GM19238 (cell line): Measurements from ENCODE around the gene SIKE1.
"Not testable (repeated sequence)": the region's sequence is repeated elsewhere in the genome, so short reads cannot be mapped to it uniquely, and the experiment has no call there.

Experiments used
- DNase-seq: peaks from one replicate; pipeline ENCODE4 v3.0.0; 2011; ENCODE audit warnings: low spot score; ENCODE audit not compliant: insufficient read length

Gene SIKE1

DNA sequence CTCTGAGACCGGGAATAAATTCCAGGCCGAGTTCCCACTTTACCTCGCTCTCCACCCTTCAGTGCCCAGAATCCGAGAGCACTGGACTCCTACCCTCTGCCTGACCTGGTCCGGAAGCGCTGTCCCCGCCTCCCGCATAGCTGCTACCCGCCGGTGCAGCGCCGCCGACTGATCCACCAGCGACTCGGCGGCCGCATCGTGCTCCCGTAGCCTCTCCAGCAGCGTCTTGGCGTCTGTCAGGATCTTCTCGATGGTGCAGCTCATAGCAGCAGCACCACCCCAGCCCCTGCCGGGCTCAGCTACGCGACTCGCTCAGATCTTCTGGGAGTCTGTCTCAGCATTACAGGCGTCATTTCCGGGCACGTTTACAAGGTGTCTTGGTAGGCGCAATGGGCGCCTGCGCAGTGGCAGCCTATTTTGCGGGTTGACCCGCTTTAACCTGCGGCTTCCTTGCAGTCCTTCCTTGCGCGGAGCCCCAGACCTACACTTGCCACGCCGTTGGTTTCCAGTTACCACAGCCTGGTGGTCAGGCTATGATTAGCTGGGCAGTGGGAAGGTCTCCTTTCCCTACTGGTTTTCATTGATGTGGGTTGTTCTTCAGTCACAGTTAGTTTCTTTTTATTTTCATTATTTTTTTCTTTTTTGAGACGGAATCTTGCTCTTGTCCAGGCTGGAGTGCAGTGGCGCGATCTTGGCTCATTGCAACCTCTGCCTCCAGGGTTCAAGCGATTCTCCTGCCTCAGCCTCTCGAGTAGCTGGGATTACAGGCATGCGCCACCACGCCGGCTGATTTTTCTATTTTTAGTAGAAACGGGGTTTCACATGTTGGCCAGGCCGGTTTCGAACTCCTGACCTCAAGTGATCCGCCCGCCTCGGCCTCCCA is at the start of gene SIKE1:
TSS of gene SIKE1 (minus strand) at position 342 of the 883 bp plus-strand sequence. CDS start at position 264, 78 bp downstream.
- DNase-seq, result peak; percentile 81

DNA sequence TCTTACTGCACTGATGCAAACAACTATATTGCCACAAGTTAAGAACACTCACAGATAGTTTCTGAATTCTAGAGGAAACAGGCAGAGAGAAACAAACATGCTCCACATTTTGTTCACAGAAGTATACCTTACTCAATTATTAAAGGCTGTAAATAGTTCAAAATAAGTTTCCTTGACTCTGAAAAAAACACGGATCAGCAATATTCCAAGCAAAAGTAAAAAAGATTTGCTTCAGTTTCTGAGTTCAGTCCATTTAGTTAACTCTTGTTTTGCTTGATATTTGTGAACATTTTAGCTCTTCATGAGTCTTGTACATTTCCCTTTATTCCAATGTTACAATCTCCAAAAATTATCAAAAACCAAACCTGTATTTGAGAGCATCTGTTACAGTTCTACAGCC is 49.6 kb upstream of the SIKE1 start:
- not testable (repeated sequence) for DNase-seq

DNA sequence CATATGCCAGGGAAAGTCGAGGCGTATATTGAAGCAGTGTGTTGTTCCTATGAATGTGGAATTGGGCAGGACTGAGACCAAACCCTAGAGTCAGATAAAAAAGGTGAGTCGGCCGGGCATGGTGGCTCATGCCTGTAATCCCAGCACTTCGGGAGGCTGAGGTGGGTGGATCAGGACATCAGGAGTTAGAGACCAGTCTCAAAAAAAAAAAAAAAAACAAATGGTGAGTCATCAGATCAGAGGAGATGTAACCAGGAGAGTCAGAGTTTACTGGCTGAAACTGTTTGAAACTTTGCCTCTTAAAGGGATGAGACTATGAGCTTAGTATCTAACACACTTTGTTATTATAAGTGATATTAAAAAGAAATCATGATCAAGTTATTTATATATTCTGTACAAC is 47.8 kb upstream of the SIKE1 start:
- no peak for DNase-seq

DNA sequence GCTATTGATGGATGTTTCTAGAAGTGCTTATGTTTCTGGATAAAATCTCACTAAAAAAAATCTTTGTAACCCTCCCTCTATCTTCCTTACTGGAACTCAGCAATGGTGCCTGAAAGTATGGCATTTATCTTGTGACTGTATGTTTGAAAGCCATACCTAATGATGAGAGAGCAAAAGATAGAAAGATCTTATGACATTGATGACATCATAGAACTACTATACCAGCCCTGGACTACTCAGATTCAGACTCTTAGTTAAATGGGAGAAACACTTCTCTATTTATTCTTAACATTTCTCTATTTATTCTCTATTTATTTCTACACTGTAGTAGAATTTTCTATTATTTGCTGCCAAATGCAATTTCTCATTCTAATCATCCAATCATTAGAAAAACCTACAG is 41.5 kb upstream of the SIKE1 start:
- no peak for DNase-seq

DNA sequence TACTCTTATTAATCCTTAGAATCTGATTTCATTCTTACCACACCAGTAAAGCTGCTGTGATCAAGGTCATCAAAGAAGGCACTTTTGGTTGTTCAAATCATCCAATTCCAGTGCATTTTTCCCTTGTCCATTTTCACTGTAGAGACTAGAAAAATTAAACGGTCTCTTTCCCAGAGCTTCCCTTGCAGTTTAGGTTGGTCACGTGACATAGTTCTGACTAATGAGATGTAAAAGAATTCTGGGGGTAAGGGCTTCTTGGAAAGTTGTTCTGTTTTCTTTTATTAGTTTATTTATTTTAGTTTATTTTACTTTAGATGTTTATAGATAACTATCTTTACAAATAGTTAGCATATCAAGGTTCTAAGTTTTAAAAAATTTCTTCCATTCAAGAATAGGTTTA is 39.9 kb upstream of the SIKE1 start:
- DNase-seq, result no peak

DNA sequence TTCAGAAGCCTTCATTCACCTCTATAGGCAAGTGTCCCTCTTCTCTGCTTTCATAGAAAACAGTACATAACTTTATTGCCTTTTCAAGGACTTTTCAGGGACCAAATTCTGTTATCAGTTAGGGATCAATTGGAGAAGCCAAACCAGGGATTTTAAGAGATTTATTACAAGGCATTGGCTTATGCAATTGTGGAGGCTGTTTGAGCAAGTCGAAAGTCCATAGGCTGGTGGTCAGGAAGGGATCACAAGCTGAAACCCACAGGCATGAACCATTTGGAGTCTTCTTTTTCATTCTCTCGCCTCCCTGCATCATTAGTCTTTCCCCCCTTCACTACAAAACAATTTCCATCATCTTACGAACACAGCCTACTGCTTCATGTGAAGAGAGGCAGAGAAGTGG is 39.4 kb upstream of the SIKE1 start:
- no peak for DNase-seq

DNA sequence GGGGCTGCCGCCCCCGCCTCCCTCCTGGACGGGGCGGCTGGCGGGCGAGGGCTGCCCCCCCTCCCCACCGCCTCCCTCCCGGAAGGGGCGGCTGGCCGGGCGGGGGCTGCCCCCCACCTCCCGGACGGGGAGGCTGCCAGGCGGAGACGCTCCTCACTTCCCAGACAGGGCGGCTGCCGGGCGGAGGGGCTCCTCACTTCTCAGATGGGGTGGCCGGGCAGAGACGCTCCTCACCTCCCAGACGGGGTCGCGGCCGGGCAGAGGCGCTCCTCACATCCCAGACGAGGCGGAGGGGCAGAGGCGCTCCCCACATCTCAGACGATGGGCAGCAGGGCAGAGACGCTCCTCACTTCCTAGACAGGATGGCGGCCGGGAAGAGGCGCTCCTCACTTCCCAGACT is 24.0 kb upstream of the SIKE1 start:
- DNase-seq, result not testable (repeated sequence)

DNA sequence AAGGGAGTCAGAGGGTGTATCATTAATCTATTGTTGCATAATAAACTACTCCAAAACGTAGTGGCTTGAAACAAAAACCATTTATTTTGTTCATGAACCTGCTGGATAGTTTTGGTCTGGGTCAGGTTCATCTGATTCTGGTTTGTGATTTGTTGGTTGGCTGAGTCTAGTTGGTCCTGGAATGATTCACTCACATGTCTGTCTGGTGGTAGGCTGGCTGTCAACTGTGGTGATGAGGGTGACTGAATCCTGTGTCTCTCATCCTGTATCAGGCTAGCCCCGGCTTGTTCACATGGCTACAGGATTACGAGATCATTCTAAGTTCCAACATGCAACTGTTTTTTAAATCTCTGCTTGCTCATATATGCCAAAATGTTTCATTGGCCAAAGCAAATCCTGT is 22.5 kb upstream of the SIKE1 start:
- DNase-seq, result no peak

DNA sequence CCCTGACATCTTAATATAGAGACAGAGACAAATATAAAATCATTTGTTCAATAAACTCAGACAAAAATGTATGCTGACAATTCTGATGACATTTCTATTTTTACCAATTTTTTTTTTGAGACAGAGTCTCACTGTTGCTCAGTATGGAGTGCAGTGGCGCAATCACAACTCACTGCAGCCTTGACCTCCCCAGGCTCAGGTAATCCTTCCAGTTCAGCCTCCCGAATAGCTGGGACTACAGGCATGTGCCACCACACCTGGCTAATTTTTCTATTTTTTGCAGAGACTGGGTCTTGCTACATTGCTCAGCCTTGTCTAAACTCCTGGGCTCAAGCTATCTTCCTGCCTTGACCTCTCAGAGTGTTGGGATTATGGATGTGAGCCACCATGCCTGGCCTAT is 13.6 kb upstream of the SIKE1 start:
- no peak for DNase-seq

DNA sequence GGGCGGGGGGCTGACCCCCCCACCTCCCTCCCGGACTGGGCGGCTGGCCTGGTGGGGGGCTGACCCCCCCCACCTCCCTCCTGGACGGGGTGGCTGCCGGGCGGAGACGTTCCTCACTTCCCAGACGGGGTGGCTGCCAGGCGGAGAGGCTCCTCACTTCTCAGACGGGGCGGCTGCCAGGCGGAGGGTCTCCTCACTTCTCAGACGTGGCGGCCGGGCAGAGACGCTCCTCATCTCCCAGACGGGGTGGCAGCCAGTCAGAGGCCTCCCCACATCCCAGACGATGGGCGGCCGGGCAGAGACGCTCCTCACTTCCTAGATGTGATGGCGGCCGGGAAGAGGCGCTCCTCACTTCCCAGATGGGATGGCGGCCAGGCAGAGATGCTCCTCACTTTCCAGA is 10.1 kb upstream of the SIKE1 start:
- not testable (repeated sequence) for DNase-seq

DNA sequence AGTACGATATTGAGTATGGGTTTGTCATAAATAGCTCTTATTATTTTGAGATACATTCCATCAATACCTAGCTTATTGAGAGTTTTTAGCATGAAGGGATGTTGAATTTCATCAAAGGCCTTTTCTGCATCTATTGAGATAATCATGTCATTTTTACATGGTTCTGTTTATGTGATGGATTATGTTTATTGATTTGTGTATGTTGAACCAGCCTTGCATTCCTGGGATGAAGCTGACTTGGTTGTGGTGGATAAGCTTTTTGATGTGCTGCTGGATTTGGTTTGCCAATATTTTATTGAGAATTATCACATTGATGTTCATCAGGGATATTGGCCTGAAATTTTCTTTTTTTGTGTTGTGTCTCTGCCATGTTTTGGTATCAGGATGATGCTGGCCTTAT is 6.0 kb upstream of the SIKE1 start:
- not testable (repeated sequence) for DNase-seq

DNA sequence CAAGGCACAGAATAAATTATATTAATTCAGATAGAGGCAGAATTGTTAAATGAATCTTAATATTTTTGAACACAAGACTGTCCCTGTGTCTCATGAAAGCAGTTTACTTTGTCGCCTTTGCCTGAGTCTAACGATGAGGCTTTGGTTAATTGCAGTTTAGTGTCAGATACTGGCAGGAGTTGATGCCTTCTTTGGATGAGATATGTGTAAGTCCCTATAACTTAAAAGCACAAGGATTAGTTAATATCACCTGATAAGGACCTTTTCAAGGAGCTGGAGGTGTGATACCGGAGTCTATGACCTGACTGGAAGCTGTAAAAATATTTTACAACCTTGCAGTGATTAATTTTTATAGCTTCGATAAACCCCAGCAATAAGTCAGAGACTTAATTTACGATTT is 2.0 kb upstream of the SIKE1 start:
- DNase-seq, result no peak

DNA sequence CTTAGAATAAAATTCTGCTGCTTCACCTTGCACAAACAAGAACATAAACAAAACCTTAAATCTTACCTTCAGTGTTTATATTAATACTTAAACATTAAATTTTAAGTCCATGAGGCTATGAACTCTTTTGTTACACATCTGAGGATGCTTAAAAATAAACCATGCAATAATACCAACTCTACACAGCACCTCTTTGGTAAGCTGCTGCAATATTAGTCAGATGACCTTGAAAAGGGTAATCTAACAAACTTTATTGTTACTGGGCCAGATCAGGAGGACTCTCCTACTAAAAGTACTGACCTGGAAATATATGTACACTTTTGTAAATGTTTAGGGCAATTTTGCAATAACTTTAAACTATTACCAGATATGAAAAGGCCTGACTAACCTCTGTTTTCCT is 763 bp downstream of the SIKE1 start:
- DNase-seq, result no peak

DNA sequence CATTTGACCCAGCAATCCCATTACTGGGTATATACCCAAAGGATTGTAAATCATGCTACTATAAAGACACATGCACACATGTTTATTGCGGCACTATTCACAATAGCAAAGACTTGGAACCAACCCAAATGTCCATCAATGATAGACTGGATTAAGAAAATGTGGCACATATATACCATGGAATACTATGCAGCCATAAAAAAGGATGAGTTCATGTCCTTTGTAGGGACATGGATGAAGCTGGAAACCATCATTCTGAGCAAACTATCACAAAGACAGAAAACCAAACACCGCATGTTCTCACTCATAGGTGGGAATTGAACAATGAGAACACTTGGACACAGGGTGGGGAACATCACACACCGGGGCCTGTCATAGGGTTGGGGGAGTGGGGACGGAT is 3.8 kb downstream of the SIKE1 start:
- DNase-seq, result not testable (repeated sequence)

DNA sequence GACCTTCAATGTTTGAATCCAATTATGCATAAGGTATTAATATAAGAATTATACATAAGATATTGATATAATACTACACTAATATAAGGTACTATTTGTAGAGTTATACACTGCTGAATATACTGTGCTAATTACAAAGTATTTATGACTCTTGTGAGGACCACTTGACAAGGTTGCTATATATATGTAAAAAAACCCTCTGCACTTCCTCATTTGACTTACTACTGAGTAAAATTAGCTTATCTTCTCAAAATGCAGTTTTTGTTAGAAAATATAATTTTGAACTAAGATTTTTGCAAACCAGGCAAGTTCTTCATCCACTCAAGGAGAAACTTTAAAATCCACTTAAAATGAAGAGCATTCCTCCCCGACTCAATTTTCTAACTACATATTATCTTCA is 8.5 kb downstream of the SIKE1 start:
- no peak for DNase-seq

DNA sequence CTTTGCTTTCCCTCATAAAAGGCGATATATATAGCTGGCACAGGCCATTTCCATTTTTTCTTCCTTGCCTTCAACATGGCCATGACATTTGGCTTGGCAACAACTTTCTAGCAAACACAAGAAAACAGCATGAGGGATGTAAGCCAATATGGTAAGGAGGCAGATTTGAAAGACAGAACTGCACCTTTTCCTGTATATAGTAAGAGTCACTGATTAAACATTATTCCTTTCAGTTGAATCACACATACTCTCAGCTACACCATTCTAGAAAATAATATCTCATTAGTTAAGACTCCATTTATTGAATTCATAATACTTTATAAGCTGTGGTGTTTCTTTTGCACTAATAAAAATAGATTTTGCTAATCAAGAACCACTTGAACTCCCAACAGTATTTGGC is 9.5 kb downstream of the SIKE1 start:
- no peak for DNase-seq

DNA sequence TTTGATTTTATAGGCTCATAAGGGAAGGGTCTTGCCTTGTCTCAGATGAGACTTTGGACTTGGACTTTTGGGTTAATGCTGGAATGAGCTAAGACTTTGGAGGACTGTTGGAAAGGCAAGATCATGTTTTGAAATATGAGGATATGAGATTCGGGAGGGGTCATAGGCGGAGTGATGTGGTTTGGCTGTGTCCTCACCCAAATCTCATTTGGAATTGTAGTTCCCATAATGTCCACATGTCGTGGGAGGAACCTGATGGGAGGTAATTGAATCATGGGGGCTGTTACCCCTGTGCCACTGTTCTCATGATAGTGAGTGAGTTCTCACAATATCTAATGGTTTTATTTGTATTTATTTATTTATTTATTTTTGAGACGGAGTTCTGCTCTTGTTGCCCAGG is 15.8 kb downstream of the SIKE1 start:
- no peak for DNase-seq

DNA sequence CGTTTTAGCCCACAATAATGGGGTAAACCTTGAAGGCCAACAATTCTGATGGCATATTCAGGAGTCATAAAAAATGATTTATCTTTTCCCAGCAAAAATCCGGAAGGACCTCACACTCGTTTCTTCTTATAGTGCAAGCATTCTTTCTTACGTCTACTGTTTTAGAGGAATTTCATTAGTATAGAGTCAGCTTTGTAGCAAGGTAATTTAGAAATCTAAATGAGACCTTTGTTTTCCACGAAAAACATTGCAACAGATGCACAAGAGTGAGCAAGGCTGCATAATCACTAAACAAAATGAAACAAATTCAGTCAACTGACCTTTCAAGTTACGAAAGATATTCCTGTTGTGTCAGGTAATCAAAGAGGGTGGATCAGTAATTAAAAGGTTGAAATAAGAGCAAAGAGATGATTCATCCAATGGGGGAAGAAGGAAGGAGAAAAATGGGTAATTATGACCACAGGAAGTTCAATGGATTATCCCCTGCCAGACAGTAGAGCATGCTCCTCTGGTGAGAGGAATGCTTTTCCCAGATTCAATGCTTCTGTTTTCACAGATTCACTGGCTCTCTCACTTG is 22.1 kb downstream of the SIKE1 start:
- DNase-seq, result no peak

DNA sequence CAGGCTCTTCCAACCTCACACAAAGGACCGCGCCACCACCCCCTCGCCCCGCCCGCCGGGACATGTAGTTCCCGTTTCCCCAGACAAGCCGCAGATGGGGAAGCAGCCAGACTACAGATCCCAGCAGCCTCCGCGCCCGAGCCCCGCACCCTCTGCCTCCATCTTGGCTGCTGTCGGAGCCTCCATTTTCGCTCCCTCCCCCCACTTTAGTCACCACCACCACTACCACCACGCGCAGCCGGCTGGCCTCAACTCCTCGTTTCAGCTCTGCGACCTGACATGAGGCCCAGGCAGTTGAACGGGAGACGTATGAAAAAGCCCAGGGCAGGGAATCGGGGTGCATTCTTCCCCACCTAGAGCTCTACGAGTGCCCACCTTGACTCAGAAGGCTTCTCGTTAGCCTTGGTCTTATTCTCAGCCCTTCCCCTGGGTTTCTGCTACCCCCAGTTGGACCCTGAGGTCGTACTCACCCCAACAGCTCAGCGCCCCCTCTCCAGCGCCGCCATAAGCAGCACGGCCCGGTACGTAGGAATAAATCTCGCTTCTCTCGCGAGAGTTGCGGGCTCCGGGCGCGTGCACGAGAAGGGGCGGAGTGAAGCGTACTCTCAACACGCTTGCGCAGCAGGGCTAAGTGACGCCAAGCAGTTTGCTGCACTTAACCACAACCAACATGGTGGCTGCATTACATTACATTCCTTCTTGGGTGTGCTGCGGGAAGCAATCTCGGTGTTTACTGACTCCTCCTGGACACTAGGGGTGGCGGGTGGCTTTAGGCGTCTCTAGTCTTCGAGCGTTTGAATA is 22.8 kb downstream of the SIKE1 start, which contains the start of gene CSDE1:
TSS of gene CSDE1 (minus strand) at position 530 of the 801 bp plus-strand sequence. CDS start 18,094 bp downstream, outside the sequence.
- peak; percentile 79 for DNase-seq

DNA sequence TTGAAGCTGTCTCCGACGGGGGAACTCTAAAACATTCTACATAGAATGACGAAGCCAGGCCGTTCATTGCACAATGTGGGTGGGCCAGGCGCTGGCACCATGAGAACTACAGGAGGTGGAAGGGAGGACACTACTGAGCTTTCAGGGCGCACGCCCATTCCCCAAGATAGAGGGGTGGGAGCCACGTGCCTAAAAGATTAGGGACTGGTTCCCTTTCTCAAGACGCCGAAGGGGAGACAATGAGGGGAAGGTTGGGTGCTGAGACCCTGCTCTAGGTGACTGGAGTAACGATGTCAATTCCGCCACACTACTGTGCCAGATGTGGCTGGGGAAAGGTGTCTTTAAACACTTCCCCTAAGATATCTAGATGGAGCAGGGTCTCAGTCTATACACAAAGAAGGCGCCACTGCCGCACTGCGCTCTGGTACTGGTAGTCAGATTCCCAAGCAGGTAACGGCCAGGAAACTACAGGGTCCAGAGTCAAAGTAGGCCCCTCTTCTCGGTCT is 23.5 kb downstream of the SIKE1 start:
- no peak for DNase-seq

DNA sequence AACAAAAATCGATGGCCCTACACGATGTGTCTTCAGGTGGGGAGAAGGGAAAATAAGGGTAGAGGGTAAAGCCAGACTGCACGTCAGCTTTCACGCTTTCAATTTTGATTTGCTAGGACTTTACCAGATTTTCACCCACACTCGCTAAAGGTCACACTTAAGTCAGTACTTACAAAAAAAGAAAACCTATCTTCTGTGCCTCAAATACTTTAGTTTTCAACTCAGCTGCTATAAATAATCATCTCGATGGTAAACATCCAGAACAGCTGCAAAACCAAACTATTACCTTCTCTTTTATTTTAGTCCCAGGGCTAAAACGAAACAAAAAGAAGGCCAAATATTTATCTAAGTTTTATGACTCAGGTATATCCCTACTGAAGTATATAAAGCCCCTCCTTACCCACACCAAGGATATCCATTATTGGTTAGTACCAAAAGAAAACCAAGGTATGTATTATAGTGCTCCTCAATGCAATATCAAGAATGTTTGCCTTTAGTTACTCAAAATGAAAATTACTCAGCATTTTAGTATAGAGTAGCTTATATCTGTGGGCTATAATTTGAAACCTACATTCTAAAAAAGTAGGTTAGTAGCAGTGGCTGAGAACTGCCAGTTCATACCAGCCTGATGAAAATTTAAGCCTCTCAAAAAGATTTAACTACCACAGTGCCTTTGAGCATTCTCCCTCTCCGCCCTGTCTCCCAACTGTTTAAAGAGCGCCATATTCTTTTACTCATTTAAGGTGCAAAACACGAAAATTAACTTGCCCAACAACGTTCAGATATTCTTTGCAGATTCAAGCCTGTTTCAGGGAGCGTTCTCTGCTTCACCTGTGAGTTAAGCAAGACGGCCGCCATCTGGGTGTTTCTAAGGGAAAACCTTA is 24.2 kb downstream of the SIKE1 start:
- DNase-seq, result no peak
